SH-SY5Y (cell line): ENCODE data around the gene NOVA2.

Experiments
- GATA2 ChIP-seq: IDR thresholded peaks from 2 replicates; pipeline ENCODE4 v1.6.1; 2011; ENCODE audit warnings: mild to moderate bottlenecking, low read depth, low read length
- GATA3 ChIP-seq: IDR thresholded peaks from 2 replicates; pipeline ENCODE4 v1.6.1; 2011; ENCODE audit warnings: low read depth, mild to moderate bottlenecking, low read length, moderate library complexity

GRCh38 chr19:46021531-46022041, 47.9 kb upstream of the NOVA2 start:
- TF ChIP-seq GATA2 (no peak), GATA3 (no peak)
